HEK293T (cell line): ENCODE data around the gene NSMCE3.

ENCODE experiments used
- BHLHE40 ChIP-seq: fragments of 450-650 bp; IDR thresholded peaks from 2 replicates; pipeline ENCODE4 v1.6.1; 2016; ENCODE audit warnings: mild to moderate bottlenecking, moderate library complexity, borderline replicate concordance
- CTBP1 ChIP-seq: fragments of 450-650 bp; IDR thresholded peaks from 2 replicates; pipeline ENCODE4 v1.6.1; 2016; ENCODE audit warnings: borderline replicate concordance
- ELF4 ChIP-seq: fragments of 450-650 bp; IDR thresholded peaks from 2 replicates; pipeline ENCODE4 v1.6.1; 2017; ENCODE audit warnings: antibody characterized with exemption
- FOXA1 ChIP-seq: fragments of 450-650 bp; IDR thresholded peaks from 2 replicates; pipeline ENCODE4 v1.6.1; 2016; ENCODE audit warnings: mild to moderate bottlenecking
- FOXK2 ChIP-seq: fragments of 450-650 bp; IDR thresholded peaks from 2 replicates; pipeline ENCODE4 v1.6.1; 2016; ENCODE audit warnings: mild to moderate bottlenecking
- FOXM1 ChIP-seq: fragments of 450-650 bp; IDR thresholded peaks from 2 replicates; pipeline ENCODE4 v1.6.1; 2017; ENCODE audit warnings: mild to moderate bottlenecking, borderline replicate concordance
- L3MBTL2 ChIP-seq: fragments of 450-650 bp; conservative IDR thresholded peaks from 2 replicates; pipeline ENCODE4 v1.6.1; 2016; ENCODE audit warnings: mild to moderate bottlenecking
- NFRKB ChIP-seq: fragments of 450-650 bp; IDR thresholded peaks from 2 replicates; pipeline ENCODE4 v1.6.1; 2016; ENCODE audit warnings: mild to moderate bottlenecking, moderate library complexity
- SP1 ChIP-seq: fragments of 450-650 bp; IDR thresholded peaks from 2 replicates; pipeline ENCODE4 v1.6.1; 2017
- SUZ12 ChIP-seq: fragments of 450-650 bp; IDR thresholded peaks from 2 replicates; pipeline ENCODE4 v1.6.1; 2016; ENCODE audit warnings: mild to moderate bottlenecking
- TARDBP ChIP-seq: fragments of 450-650 bp; IDR thresholded peaks from 2 replicates; pipeline ENCODE4 v1.6.1; 2016
- ZNF384 ChIP-seq: fragments of 450-650 bp; IDR thresholded peaks from 2 replicates; pipeline ENCODE4 v1.6.1; 2016
- TF ChIP-seq, protein P1 (sequence below): fragments of 450-650 bp; IDR thresholded peaks from 2 replicates; pipeline ENCODE4 v1.6.1; 2016

DNA sequence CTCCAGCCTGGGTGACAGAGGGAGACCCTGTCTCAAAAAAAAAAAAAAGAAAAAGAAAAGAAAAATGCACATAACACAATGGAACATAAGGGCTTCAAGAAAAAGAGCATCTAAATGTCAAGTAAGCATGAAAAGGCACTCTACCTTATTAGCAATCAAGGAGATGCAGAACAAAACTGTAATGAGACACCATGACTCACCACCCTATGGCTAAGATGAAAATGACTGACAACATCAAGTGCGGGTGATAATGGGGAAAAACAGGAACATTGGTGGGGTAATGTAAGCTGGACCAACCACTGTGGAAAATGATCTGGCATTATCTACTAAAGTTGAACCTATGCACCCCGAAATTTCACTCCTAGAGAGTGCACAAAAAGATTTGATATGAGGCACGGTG, 19.6 kb upstream of the NSMCE3 start:
- TF ChIP-seq FOXA1 (no peak), SP1 (no peak), TARDBP (no peak), L3MBTL2 (no peak), ELF4 (no peak), BHLHE40 (no peak), FOXM1 (no peak), CTBP1 (no peak), ZNF384 (no peak), NFRKB (no peak), SUZ12 (no peak), FOXK2 (no peak)
- TF ChIP-seq, protein P1, sequence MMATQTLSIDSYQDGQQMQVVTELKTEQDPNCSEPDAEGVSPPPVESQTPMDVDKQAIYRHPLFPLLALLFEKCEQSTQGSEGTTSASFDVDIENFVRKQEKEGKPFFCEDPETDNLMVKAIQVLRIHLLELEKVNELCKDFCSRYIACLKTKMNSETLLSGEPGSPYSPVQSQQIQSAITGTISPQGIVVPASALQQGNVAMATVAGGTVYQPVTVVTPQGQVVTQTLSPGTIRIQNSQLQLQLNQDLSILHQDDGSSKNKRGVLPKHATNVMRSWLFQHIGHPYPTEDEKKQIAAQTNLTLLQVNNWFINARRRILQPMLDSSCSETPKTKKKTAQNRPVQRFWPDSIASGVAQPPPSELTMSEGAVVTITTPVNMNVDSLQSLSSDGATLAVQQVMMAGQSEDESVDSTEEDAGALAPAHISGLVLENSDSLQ: no peak
